Measurements from ENCODE around the gene STEAP3. TPM values are rescaled to one million over a fixed set of nuclear protein-coding genes. Genes with fewer than 3 reads are reported as not detected.

Gene STEAP3, protein sequence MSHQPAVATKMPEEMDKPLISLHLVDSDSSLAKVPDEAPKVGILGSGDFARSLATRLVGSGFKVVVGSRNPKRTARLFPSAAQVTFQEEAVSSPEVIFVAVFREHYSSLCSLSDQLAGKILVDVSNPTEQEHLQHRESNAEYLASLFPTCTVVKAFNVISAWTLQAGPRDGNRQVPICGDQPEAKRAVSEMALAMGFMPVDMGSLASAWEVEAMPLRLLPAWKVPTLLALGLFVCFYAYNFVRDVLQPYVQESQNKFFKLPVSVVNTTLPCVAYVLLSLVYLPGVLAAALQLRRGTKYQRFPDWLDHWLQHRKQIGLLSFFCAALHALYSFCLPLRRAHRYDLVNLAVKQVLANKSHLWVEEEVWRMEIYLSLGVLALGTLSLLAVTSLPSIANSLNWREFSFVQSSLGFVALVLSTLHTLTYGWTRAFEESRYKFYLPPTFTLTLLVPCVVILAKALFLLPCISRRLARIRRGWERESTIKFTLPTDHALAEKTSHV
- total RNA-seq = 17.2 and 23.4 TPM in 2 replicates

DNA sequence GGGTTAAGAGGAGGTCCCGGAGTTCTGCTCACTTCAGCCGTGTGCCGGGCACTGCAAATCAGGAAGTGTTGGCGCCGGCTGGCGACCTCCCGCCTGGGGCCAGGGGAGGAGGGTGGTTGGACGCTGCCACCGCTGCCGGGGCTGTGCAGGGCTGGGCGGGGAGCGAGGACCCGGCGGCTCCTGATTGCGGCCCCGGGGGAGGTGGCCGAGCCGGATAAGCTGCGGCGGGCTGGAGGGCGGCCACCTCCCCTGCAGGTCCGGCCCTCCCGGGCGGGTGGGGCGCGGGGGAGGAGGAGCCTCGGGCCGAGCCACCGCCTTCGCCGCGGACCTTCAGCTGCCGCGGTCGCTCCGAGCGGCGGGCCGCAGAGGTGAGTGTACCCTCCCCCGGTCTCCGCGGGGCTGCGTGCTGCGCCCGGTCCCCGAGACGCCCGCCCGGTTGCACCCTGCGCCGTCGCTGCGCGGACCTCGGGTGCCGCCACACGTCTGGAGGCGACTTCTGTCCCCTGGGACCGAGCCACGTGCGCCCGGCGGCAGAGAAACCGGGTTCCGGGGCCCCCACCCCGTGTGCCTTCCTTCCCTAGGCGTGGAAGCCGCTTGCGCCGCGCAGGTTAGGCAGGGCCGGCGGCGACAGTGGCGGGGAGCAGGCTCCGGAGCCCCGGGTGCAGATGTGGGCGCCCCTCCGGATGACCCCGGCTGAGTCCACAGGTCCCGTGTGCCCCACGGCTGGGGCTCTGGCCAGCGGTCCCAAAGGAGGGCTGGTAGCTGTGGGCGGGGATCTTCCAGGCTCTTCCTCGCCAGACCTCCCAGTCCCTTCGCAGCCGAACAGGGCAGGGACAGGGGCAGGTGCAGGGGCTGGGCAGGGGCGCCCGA, at the start of gene STEAP3:
TSS of gene STEAP3 (plus strand) at position 314 of the 870 bp plus-strand sequence. CDS start 7,179 bp downstream, outside the sequence.

Other genes with a start within 250 kb of the STEAP3 start
- not detected in 2 replicates for gene C1QL2, start 65.1 kb upstream of the STEAP3 start, total RNA-seq
- gene C2orf76, start 143.0 kb downstream of the STEAP3 start, total RNA-seq = 5.4 and 8.6 TPM in 2 replicates
- gene DBI, start 143.1 kb downstream of the STEAP3 start, total RNA-seq = 209 and 246 TPM in 2 replicates
- not detected in 2 replicates for gene TMEM37, start 208.0 kb downstream of the STEAP3 start, total RNA-seq

Data from airway epithelial cell (primary cell).